Measurements from ENCODE around the gene ZNF385B. TPM values are rescaled to one million over a fixed set of nuclear protein-coding genes. Genes with fewer than 3 reads are reported as not detected.

Gene ZNF385B
- total RNA-seq, 2 experiments from 2014 or later, result 113 to 178 TPM

GRCh38 chr2:179657068-179657595 is 204.3 kb downstream of the ZNF385B start:
- no peak overlapping the region for H3K4me2 ChIP-seq (ENCODE audit: low read length)
- TF ChIP-seq EZH2phosphoT487 (IDR thresholded peaks at IDR 0.05; ENCODE audit: borderline replicate concordance, low read depth, low read length) (no peak), CTCF (conservative IDR thresholded peaks at IDR 0.05; ENCODE audit: low read length) (no peak)
- CTCF ChIA-PET (ENCODE audit: unreplicated experiment), result no interaction called here
- H3K36me3 ChIP-seq (ENCODE audit: insufficient read depth, low read length), result peaks cover 32% of the 10 kb centered on the region; the same call in 1 of the 2 replicates
- no peaks in the 10 kb centered on the region; the same call in 1 of the 2 replicates for H4K20me1 ChIP-seq (ENCODE audit: insufficient read depth, low read length)
- no peaks in the 10 kb centered on the region for H3K4me1 ChIP-seq (ENCODE audit: insufficient read depth, low read length, poor library complexity, severe bottlenecking)
- intact Hi-C loops (cut with micrococcal nuclease; ENCODE audit: unreplicated experiment), result no loop called here
- no TSS peak for BruUV-seq (replicated peaks)
- POLR2A ChIA-PET, result interaction anchor here (0.6 to 1.4 kb wide), 4 partner anchors 10 to 301 kb away, joined by 3 to 4 read pairs (median 4); no protein-coding TSS in a partner anchor
- no peaks in the 10 kb centered on the region for H3K9me3 ChIP-seq (ENCODE audit: low read length)
- no peak overlapping the region for H3K4me3 ChIP-seq (ENCODE audit: low read depth, low read length, poor library complexity, severe bottlenecking)
- no peak overlapping the region for H2AFZ ChIP-seq (ENCODE audit: low read length)
- no peaks in the 10 kb centered on the region for H3K9me2 ChIP-seq (ENCODE audit: insufficient read depth, low read length)
- DNase-seq (ENCODE audit: low spot score), result no peak
- H3K79me2 ChIP-seq (ENCODE audit: insufficient read depth, low read depth, low read length), result 0 out of 2 replicates have a peak, but pooled peaks cover 12% of the 10 kb centered on the region
- no peak overlapping the region for H3K27ac ChIP-seq (ENCODE audit: low read depth, low read length, poor library complexity, severe bottlenecking)

DNA sequence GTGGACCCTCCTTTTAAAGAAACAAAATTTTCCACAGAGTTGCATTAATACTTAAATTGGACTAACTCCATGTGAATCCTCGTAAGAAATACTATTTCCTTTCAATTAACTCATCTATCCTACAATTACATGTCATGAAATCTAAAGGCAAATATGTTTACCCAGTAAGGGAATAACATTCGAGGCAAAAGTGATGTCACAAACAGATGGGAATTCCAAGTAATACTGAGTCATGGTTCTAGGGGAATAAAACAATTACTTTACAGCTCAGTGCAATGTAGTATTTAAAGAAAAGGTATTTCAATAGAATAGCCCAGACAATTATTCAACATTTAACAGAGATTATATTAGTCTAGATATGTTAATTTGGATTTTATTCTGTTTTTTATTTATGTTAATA is 205.8 kb downstream of the ZNF385B start:
- intact Hi-C loops (cut with micrococcal nuclease; ENCODE audit: unreplicated experiment), result no loop called here
- H4K20me1 ChIP-seq (ENCODE audit: insufficient read depth, low read length), result no peaks in the 10 kb centered on the region
- no peak for DNase-seq (ENCODE audit: low spot score)
- no peak overlapping the region for H3K4me3 ChIP-seq (ENCODE audit: low read depth, low read length, poor library complexity, severe bottlenecking)
- ChIA-PET CTCF (ENCODE audit: unreplicated experiment) (no interaction called here), POLR2A (interaction anchor here (1.4 kb wide), 1 partner anchor 71 kb away, joined by 4 read pairs; no protein-coding TSS in a partner anchor)
- no peaks in the 10 kb centered on the region for H3K4me1 ChIP-seq (ENCODE audit: insufficient read depth, low read length, poor library complexity, severe bottlenecking)
- TSS peak; percentile 23 for BruUV-seq (replicated peaks)
- no peak for TF ChIP-seq EZH2phosphoT487 (IDR thresholded peaks at IDR 0.05; ENCODE audit: borderline replicate concordance, low read depth, low read length)
- TF ChIP-seq CTCF (conservative IDR thresholded peaks at IDR 0.05; ENCODE audit: low read length), result no peak
- H3K4me2 ChIP-seq (ENCODE audit: low read length), result no peak overlapping the region
- H3K9me2 ChIP-seq (ENCODE audit: insufficient read depth, low read length), result no peaks in the 10 kb centered on the region
- peaks cover 30% of the 10 kb centered on the region for H3K36me3 ChIP-seq (ENCODE audit: insufficient read depth, low read length)
- no peaks in the 10 kb centered on the region for H3K9me3 ChIP-seq (ENCODE audit: low read length)
- no peak overlapping the region for H2AFZ ChIP-seq (ENCODE audit: low read length)
- 0 out of 2 replicates have a peak, but pooled peaks cover 9% of the 10 kb centered on the region for H3K79me2 ChIP-seq (ENCODE audit: insufficient read depth, low read depth, low read length)
- no peak overlapping the region for H3K27ac ChIP-seq (ENCODE audit: low read depth, low read length, poor library complexity, severe bottlenecking)

DNA sequence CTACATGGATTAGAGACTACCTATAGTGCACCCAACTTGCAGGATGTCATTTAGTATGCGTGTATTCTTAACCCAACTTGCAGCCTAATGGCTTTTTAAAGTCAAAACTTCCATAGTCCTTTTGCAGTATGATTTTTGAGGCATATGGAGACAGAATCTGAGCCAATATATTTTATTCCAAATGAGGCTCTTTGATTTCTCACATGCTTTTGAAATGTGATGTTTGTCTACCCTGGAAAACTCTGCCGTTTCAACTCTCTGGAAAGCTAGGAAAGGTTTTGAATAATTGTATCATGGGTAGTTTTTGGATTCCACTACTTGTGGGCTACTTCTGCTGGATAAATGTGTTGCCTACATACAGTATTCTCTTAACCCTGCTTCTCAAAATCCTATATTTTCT is 206.6 kb downstream of the ZNF385B start:
- H3K79me2 ChIP-seq (ENCODE audit: insufficient read depth, low read depth, low read length), result 0 out of 2 replicates have a peak, but pooled peaks cover 5% of the 10 kb centered on the region
- POLR2A ChIA-PET, result interaction anchor here (0.6 kb wide), 1 partner anchor 11 kb away, joined by 4 read pairs; no protein-coding TSS in a partner anchor
- H3K9me2 ChIP-seq (ENCODE audit: insufficient read depth, low read length), result no peaks in the 10 kb centered on the region
- no peak overlapping the region for H3K27ac ChIP-seq (ENCODE audit: low read depth, low read length, poor library complexity, severe bottlenecking)
- no peak overlapping the region for H2AFZ ChIP-seq (ENCODE audit: low read length)
- H4K20me1 ChIP-seq (ENCODE audit: insufficient read depth, low read length), result no peaks in the 10 kb centered on the region
- BruUV-seq (replicated peaks), result no TSS peak
- no peaks in the 10 kb centered on the region for H3K9me3 ChIP-seq (ENCODE audit: low read length)
- no peak overlapping the region for H3K4me2 ChIP-seq (ENCODE audit: low read length)
- TF ChIP-seq EZH2phosphoT487 (IDR thresholded peaks at IDR 0.05; ENCODE audit: borderline replicate concordance, low read depth, low read length) (no peak), CTCF (conservative IDR thresholded peaks at IDR 0.05; ENCODE audit: low read length) (no peak)
- H3K4me1 ChIP-seq (ENCODE audit: insufficient read depth, low read length, poor library complexity, severe bottlenecking), result no peaks in the 10 kb centered on the region
- no peak for DNase-seq (ENCODE audit: low spot score)
- intact Hi-C loops (cut with micrococcal nuclease; ENCODE audit: unreplicated experiment), result no loop called here
- H3K36me3 ChIP-seq (ENCODE audit: insufficient read depth, low read length), result peaks cover 28% of the 10 kb centered on the region
- CTCF ChIA-PET (ENCODE audit: unreplicated experiment), result no interaction called here
- H3K4me3 ChIP-seq (ENCODE audit: low read depth, low read length, poor library complexity, severe bottlenecking), result no peak overlapping the region

Measured in OCI-LY7 (cell line).